Measurements from ENCODE around the gene ADAMTS8.

Gene ADAMTS8

GRCh38 chr11:130391711-130392110, 36.7 kb downstream of the ADAMTS8 start:
- peaks cover 42% of the 10 kb centered on the region for H3K4me1 Mint-ChIP-seq
- H3K9me3 Mint-ChIP-seq = peaks cover 3% of the 10 kb centered on the region
- TF ChIP-seq CTCF (IDR thresholded peaks at IDR 0.05) = no peak
- no peak overlapping the region for H3K27ac Mint-ChIP-seq
- no peak overlapping the region for H3K4me3 Mint-ChIP-seq
- DNase-seq = no peak
- H3K27me3 Mint-ChIP-seq (ENCODE audit: low read depth, poor library complexity) = peaks cover 36% of the 10 kb centered on the region
- H3K36me3 Mint-ChIP-seq (ENCODE audit: low read depth) = no peaks in the 10 kb centered on the region

DNA sequence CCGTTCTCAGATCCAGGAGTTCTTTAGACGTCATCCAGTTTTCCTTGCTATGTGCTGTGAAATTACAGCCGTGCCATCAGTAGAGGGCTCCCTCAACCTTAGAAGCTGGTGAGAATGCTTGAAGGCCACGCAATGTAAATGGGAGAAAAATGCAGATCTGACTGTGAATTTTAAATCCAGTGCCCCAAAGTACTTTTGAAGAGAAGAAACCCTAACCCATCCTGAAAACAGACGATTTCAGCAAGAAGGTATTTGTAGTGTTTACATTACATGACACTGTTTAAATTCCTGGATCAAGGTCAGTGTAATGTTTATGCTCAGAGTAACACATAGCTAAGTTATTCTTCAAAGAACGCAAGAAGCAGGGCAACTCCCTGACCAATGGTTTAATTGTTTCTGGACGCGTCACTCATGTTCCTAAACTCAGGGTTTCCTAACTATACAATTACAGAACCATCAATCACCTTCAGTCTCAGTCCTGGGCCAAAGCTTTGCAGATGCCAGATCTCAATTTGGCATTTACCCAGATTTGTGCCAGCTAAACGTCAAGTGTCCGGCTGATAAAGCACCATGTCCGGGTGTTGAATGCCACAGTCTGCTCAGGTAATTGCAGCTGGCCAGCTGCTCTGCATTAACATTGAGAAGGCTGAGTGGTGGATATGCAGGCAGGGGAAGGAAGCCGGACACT, 38.2 kb downstream of the ADAMTS8 start:
- DNase-seq = no peak
- no peak for TF ChIP-seq CTCF (IDR thresholded peaks at IDR 0.05)
- Mint-ChIP-seq H3K9me3 (peaks cover under 1% of the 10 kb centered on the region), H3K27me3 (ENCODE audit: low read depth, poor library complexity) (peaks cover 28% of the 10 kb centered on the region), H3K36me3 (ENCODE audit: low read depth) (no peaks in the 10 kb centered on the region), H3K4me3 (no peak overlapping the region), H3K4me1 (peaks cover 43% of the 10 kb centered on the region), H3K27ac (no peak overlapping the region)

DNA sequence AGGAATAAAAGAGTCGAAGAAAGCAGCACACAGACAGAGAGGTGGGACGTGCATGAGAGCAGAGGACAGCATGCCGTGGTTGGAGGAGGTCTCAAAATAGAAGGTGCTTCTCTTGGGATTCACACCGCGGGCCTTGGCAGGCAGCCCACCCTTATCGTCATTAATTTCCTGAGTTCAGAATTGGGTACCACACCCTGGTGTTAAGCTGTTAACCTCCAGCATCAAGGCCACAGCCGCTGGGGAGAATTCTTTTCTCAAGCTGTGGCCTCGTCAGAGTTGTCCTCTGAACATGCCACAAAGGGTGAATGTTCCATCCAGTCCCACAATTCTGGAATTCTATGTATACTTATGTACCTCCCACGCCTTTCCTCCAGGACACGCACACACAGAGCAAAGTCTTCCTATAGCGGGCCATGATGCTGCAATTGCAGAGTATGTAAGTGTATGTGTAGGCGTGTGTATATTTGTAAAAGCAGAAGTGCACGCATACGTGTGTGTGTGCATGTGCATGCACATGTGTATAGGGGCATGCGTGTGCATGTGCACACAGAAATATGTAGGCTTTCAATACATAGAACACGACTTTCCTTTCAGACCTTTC, 39.0 kb downstream of the ADAMTS8 start:
- DNase-seq = no peak
- Mint-ChIP-seq H3K4me3 (no peak overlapping the region), H3K27ac (no peak overlapping the region), H3K36me3 (ENCODE audit: low read depth) (no peaks in the 10 kb centered on the region), H3K9me3 (no peaks in the 10 kb centered on the region), H3K27me3 (ENCODE audit: low read depth, poor library complexity) (peaks cover 31% of the 10 kb centered on the region), H3K4me1 (peaks cover 45% of the 10 kb centered on the region)
- no peak for TF ChIP-seq CTCF (IDR thresholded peaks at IDR 0.05)

GRCh38 chr11:130388607-130389205, 39.7 kb downstream of the ADAMTS8 start:
- Mint-ChIP-seq H3K4me1 (peaks cover 46% of the 10 kb centered on the region), H3K4me3 (no peak overlapping the region), H3K27me3 (ENCODE audit: low read depth, poor library complexity) (peaks cover 31% of the 10 kb centered on the region), H3K36me3 (ENCODE audit: low read depth) (no peaks in the 10 kb centered on the region), H3K27ac (no peak overlapping the region), H3K9me3 (no peaks in the 10 kb centered on the region)
- no peak for DNase-seq
- no peak for TF ChIP-seq CTCF (IDR thresholded peaks at IDR 0.05)

GRCh38 chr11:130386056-130386455, 42.4 kb downstream of the ADAMTS8 start:
- Mint-ChIP-seq H3K27me3 (ENCODE audit: low read depth, poor library complexity) (peaks cover 19% of the 10 kb centered on the region), H3K36me3 (ENCODE audit: low read depth) (no peaks in the 10 kb centered on the region), H3K4me1 (peaks cover 47% of the 10 kb centered on the region), H3K4me3 (no peak overlapping the region), H3K9me3 (no peaks in the 10 kb centered on the region), H3K27ac (no peak overlapping the region)
- no peak for DNase-seq
- TF ChIP-seq CTCF (IDR thresholded peaks at IDR 0.05) = no peak

Measured in nephron progenitor cell (in vitro differentiated cells).